ENCODE measurements around the gene CDYL2.
"Not testable (repeated sequence)": the region's sequence is repeated elsewhere in the genome, so short reads cannot be mapped to it uniquely, and the experiment has no call there.

CDYL2 gene

GRCh38 chr16:80794071-80794470 is 10.3 kb downstream of the CDYL2 start:
- no peak for DNase-seq (ENCODE audit: extremely low read depth, low read depth)

DNA sequence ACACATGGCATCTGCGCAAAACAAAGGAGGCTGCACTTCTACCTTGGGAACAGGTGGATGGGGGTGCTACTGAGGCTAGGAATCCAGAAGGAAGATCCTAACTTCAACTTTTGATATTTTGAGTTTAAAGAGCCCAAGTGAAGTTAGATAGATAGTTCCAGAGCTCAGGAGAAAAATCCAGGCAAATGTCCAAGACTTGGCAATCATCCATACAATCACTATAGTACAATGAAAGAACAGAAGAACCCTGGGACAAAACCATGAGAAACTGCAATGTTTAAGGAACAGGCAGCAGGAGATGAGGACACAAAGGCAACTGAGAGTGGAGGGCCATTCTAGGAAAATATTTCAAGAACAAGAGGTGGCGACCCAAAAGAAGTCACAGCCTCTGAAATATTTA is 12.4 kb downstream of the CDYL2 start:
- TF ChIP-seq CTCF (IDR thresholded peaks at IDR 0.05; ENCODE audit: low read depth, low read length): no peak
- DNase-seq (ENCODE audit: extremely low read depth, low read depth): no peak

More at GRCh38 chr16:80794071-80794470, 10.3 kb downstream of the CDYL2 start:
- no peak for TF ChIP-seq CTCF (IDR thresholded peaks at IDR 0.05; ENCODE audit: low read depth, low read length)

GRCh38 chr16:80791411-80791810 is 13.0 kb downstream of the CDYL2 start:
- no peak for TF ChIP-seq CTCF (IDR thresholded peaks at IDR 0.05; ENCODE audit: low read depth, low read length)

DNA sequence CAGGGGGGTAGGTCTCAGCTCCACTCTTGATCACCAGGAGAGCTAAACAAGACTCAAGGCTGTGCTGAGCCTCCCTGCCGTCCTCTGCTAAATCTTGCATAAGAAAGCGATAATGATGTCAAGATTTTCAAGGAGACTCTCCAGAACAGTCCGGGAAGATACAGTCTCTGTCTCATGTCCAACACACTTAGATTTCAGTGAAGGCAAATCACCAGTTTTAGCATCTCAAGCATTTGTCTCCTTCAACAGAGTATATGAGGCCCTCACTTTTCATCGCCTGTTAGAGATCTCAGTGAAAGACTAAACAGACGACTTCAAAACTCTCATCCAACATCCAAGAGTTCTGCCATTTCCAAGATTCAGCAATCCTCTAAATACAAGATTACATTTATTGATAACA is 13.6 kb downstream of the CDYL2 start:
- no peak for DNase-seq (ENCODE audit: extremely low read depth, low read depth)
- no peak for TF ChIP-seq CTCF (IDR thresholded peaks at IDR 0.05; ENCODE audit: low read depth, low read length)

More at GRCh38 chr16:80791411-80791810, 13.0 kb downstream of the CDYL2 start:
- no peak for DNase-seq (ENCODE audit: extremely low read depth, low read depth)

DNA sequence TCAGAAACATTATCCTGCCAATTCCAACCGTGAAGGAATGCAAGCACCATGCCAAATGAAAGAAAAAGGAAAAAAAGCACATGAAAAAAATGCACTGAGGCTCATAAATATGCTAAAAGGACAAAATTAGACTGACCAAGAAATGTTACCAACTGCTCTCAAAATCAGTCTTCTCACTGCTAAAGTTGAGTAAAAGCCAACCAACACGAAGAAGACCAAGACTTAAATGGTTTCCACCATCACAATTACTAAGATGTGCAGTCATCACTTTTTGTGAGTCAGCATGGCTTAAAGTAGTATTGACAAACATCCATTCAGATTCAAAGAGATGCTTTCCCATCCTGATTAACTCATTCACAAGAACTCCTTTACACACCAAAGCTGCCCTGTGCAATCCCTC is 16.4 kb downstream of the CDYL2 start:
- DNase-seq (ENCODE audit: extremely low read depth, low read depth): no peak
- TF ChIP-seq CTCF (IDR thresholded peaks at IDR 0.05; ENCODE audit: low read depth, low read length): no peak

DNA sequence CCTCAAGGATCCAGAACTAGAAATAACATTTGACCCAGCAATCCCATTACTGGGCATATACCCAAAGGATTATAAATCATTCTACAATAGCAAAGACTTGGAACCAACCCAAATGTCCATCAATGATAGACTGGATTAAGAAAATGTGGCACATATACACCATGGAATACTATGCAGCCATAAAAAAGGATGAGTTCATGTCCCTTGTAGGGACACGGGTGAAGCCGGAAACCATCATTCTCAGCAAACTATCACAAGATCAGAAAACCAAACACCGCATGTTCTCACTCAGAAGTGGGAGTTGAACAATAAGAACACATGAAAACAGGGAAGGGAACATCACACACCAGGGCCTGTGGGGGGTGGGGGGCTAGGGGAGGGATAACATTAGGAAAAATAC is 17.8 kb downstream of the CDYL2 start:
- not testable (repeated sequence) for DNase-seq (ENCODE audit: extremely low read depth, low read depth)

DNA sequence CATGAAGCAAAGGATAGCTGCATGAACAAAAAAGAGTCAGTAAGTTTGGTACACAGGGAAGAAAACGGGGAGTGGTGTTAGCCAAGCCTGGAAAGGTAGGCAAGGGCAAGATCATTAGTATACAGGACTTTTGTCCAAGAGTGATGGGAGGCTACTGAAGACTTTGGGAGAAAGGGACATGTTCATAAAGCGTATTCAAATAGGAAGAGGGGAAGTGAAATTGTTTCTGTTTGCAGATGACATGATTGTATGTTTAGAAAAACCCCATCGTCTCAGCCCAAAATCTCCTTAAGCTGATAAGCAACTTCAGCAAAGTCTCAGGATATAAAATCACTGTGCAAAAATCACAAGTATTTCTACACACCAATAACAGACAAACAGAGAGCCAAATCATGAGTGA is 19.4 kb downstream of the CDYL2 start:
- DNase-seq (ENCODE audit: extremely low read depth, low read depth): no peak
- TF ChIP-seq CTCF (IDR thresholded peaks at IDR 0.05; ENCODE audit: low read depth, low read length): no peak

GRCh38 chr16:80778703-80779102 is 25.7 kb downstream of the CDYL2 start:
- no peak for DNase-seq (ENCODE audit: extremely low read depth, low read depth)
- TF ChIP-seq CTCF (IDR thresholded peaks at IDR 0.05; ENCODE audit: low read depth, low read length): no peak
